GM13976 (cell line): ENCODE measurements around the gene TBXA2R.
"Not testable (repeated sequence)": the region's sequence is repeated elsewhere in the genome, so short reads cannot be mapped to it uniquely, and the experiment has no call there.

Experiments used
- DNase-seq: peaks from one replicate; pipeline ENCODE4 v3.0.0; 2012; ENCODE audit warnings: low spot score
- in situ Hi-C: fragments of 300-500 bp; cut with MboI; formaldehyde crosslinking; loops from one replicate; pipeline ENCODE4 v1.12.0; 2022; ENCODE audit warnings: low sequenced_read_pairs, mixed read lengths, inconsistent platforms; ENCODE audit not compliant: unreplicated experiment
- TF ChIP-seq, protein P1 (sequence below): IDR thresholded peaks from 2 replicates; pipeline ENCODE4 v1.5.1; 2012; ENCODE audit warnings: borderline replicate concordance, mild to moderate bottlenecking; ENCODE audit not compliant: insufficient read depth; ENCODE audit errors: extremely low read depth, missing control alignments, control extremely low read depth

The TBXA2R gene

DNA sequence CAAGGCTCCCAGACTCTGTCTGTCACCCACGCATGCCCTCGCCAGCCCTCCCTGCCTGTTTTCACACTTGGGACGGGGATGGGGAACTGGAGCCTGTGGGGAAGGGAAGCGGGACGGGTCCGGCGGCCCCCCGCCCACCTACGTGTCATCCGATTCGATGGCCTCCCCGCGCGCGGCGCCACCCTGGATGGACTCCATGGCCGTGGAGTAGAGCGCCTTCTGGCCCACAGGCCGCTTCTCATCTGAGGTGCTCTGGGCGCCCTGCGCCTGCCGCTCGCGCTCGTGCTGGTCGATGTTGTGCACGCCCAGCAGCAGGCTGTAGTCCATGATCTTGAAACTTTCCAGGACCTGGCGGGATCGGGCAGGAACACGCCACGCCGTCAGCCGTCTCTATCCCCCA lies 45.0 kb upstream of the TBXA2R start:
- TF ChIP-seq, protein P1, sequence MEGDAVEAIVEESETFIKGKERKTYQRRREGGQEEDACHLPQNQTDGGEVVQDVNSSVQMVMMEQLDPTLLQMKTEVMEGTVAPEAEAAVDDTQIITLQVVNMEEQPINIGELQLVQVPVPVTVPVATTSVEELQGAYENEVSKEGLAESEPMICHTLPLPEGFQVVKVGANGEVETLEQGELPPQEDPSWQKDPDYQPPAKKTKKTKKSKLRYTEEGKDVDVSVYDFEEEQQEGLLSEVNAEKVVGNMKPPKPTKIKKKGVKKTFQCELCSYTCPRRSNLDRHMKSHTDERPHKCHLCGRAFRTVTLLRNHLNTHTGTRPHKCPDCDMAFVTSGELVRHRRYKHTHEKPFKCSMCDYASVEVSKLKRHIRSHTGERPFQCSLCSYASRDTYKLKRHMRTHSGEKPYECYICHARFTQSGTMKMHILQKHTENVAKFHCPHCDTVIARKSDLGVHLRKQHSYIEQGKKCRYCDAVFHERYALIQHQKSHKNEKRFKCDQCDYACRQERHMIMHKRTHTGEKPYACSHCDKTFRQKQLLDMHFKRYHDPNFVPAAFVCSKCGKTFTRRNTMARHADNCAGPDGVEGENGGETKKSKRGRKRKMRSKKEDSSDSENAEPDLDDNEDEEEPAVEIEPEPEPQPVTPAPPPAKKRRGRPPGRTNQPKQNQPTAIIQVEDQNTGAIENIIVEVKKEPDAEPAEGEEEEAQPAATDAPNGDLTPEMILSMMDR = no peak
- in situ Hi-C loops = loop anchor here (10.0 kb wide), 1 partner anchor 53 kb away; the partner anchor contains the start of genes PIP5K1C and TJP3
- no peak for DNase-seq

DNA sequence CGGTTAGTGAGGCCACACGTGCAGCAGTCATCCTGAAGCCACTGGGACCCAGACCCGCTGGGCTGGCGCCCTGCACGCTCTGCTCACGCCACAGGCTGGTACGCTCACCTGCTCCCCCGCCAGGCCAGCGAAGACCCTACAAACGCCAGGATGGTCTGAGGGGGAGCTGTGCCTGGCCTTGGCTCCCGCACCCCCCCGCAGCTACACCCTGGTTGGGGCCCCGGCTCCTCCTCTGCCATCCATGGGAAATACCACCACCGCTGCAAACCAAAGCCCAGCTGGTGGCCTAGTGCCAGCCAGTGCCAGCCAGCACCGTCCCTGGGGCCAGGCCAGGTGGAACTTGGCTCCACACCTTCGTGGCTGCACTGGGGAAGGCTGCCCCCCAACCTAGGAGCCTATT lies 43.2 kb upstream of the TBXA2R start:
- in situ Hi-C loops = loop anchor here (10.0 kb wide), 1 partner anchor 55 kb away; the partner anchor contains the start of genes PIP5K1C and TJP3
- TF ChIP-seq, protein P1 = no peak
- DNase-seq = no peak

DNA sequence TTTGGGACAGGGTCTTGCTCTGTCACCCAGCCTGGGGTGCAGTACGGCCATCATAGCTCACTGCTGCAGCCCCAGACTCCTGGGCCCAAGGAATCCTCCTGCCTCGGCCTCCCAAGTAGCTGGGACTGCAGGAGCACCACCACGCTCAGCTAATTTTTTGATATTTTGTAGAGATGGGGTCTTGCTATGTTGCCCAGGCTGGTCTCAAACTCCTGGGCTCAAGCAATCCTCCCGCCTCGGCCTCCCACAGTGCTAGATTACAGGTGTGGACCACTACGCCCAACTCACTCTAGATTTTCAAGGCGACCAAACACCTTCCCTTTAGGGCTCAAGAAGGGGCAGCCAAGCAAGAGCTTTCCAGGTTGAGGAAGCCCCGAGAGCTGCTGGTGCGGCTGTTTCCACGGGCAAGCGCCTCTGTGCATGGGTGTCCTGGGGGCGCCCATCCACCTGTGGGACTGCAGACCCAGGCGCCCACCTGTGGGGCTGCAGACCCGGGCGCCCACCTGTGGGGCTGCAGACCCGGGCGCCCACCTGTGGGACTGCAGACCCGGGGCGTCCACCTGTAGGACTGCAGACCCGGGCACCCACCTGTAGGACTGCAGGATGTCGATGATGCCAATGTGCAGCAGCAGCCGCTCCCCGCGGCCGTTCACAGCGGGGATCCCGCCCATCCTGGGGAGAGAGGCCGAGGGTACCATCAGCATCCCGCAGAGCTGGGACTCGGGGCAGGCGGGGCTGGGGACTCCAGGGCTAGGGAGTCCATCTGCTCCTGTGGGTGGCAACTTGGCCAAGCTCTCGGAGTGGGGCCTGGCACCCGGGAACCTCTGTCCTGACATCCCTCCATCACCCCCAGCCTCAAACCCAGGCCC lies 41.6 kb upstream of the TBXA2R start:
- in situ Hi-C loops = no loop called here

DNA sequence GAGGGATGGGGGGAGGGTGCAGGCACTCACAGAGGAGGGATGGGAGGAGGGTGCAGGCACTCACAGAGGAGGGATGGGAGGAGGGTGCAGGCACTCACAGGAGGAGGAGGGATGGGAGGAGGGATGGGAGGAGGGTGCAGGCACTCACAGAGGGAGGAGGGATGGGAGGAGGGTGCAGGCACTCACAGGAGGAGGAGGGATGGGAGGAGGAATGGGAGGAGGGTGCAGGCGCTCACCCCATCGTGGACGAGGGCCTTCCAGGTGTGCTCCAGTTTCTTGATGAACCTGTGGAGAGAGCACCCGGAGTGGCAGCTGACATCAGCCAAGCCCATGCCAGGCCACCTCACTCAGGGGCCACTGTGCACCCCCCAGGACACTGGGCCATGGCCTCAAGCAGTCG lies 40.4 kb upstream of the TBXA2R start:
- DNase-seq, in situ Hi-C loops: not testable (repeated sequence)

More for the DNA sequence above, 41.6 kb upstream of the TBXA2R start:
- TF ChIP-seq, protein P1 = no peak
- no peak for DNase-seq

DNA sequence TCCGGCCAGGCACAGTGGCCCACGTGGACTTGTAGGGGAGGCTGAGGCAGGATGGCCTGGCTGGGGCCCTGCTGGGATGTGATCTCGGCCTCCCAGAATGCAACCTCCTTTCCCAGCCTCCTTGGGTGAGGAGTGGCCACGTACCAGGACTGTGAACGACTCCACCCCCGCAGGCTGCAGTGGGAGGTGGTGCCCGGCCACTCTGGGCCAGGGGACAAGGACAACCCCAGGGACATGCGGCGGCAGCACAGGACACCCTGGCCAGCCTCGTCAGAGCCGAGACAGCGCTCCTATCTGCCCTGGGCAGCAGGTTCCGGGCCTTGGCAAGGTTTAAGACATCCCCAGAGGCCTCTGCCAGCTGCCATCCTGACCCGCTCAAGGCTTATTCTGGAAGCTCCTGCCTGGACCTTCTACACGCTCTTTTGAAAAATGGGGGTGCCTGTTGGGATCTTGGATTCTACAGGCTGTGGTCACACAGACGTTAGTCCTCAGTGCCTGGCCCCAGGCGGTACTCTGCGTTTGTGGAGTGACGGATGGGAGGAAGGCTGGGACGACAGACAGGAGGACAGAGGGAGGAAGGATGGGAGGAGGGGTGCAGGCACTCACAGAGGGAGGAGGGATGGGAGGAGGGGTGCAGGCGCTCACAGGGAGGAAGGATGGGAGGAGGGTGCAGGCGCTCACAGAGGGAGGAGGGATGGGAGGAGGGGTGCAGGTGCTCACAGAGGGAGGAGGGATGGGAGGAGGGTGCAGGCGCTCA lies 39.8 kb upstream of the TBXA2R start:
- in situ Hi-C loops = no loop called here
- no peak for DNase-seq
- TF ChIP-seq, protein P1 = no peak

DNA sequence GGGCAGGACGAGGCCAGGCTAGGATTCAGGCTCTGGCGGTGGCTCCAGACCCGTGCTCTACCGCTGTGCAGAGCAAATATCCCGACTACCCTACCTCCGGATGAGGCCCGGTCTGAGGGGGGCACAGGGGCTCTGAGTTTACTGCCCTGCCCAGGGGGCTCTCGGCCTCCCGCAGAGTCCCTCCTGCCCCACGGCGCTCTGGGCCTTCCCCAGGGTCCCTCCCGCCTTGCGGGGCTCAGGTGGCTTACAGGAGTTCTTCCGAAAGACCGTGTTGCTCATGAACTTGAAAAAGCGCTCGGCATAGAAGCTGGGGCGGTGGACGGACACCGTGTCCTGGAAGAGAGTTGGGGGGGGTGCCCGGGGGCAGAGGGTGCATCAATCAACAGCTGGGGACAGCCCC lies 39.1 kb upstream of the TBXA2R start:
- TF ChIP-seq, protein P1 = no peak
- no peak for DNase-seq
- in situ Hi-C loops = no loop called here

DNA sequence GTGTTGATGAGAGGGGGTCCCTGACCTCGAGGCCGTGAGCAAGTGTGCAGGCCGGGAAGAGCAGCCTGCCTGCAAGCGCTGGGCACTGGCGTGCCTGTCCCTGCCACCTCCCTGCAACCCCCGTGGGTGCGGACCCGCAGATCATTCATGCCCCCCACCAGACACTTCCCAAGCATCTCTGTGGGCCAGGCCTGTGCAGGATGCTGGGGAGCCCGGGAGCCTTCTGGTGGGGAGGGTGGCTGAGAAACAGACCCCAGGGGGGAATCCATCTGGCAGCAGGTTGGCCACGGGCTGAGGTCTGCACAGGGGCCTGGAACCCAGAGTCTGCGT lies 38.4 kb upstream of the TBXA2R start:
- no peak for DNase-seq
- TF ChIP-seq, protein P1 = no peak
- in situ Hi-C loops = no loop called here
